ENCODE results near the gene BAHCC1.

Gene BAHCC1

GRCh38 chr17:81402981-81403467 lies 7.8 kb downstream of the BAHCC1 start:
- no peak for DNase-seq (ENCODE audit: insufficient read length)
- FAIRE-seq: no peak
- TF ChIP-seq POLR2A (IDR thresholded peaks at IDR 0.05; ENCODE audit: low read depth, low read length): no peak
- no peak for TF ChIP-seq POLR2AphosphoS5 (IDR thresholded peaks at IDR 0.05; ENCODE audit: low read depth, low read length)
- no peak for TF ChIP-seq TAF1 (IDR thresholded peaks at IDR 0.05; ENCODE audit: borderline replicate concordance, low read depth, low read length)

GRCh38 chr17:81403671-81404534 lies 8.6 kb downstream of the BAHCC1 start:
- TF ChIP-seq POLR2AphosphoS5 (IDR thresholded peaks at IDR 0.05; ENCODE audit: low read depth, low read length) (no peak), POLR2A (IDR thresholded peaks at IDR 0.05; ENCODE audit: low read depth, low read length) (no peak), TAF1 (IDR thresholded peaks at IDR 0.05; ENCODE audit: borderline replicate concordance, low read depth, low read length) (no peak)
- DNase-seq (ENCODE audit: insufficient read length) (no peak), FAIRE-seq (no peak)

GRCh38 chr17:81404558-81405165 lies 9.4 kb downstream of the BAHCC1 start:
- no peak for DNase-seq (ENCODE audit: insufficient read length)
- no peak for FAIRE-seq
- TF ChIP-seq POLR2AphosphoS5 (IDR thresholded peaks at IDR 0.05; ENCODE audit: low read depth, low read length): no peak
- no peak for TF ChIP-seq POLR2A (IDR thresholded peaks at IDR 0.05; ENCODE audit: low read depth, low read length)
- TF ChIP-seq TAF1 (IDR thresholded peaks at IDR 0.05; ENCODE audit: borderline replicate concordance, low read depth, low read length): no peak

- FAIRE-seq (no peak), DNase-seq (ENCODE audit: insufficient read length) (no peak)
- no peak for TF ChIP-seq POLR2AphosphoS5 (IDR thresholded peaks at IDR 0.05; ENCODE audit: low read depth, low read length)
Measured at GRCh38 chr17:81405411-81405872, 10.2 kb downstream of the BAHCC1 start.

- DNase-seq (ENCODE audit: insufficient read length): no peak
Measured at GRCh38 chr17:81406117-81406953, 11.1 kb downstream of the BAHCC1 start.

GRCh38 chr17:81408049-81408448 lies 12.8 kb downstream of the BAHCC1 start:
- DNase-seq (ENCODE audit: insufficient read length) (no peak), FAIRE-seq (no peak)
- TF ChIP-seq TAF1 (IDR thresholded peaks at IDR 0.05; ENCODE audit: borderline replicate concordance, low read depth, low read length): no peak

More at GRCh38 chr17:81406117-81406953, 11.1 kb downstream of the BAHCC1 start:
- TF ChIP-seq TAF1 (IDR thresholded peaks at IDR 0.05; ENCODE audit: borderline replicate concordance, low read depth, low read length) (no peak), POLR2A (IDR thresholded peaks at IDR 0.05; ENCODE audit: low read depth, low read length) (no peak), POLR2AphosphoS5 (IDR thresholded peaks at IDR 0.05; ENCODE audit: low read depth, low read length) (no peak)
- FAIRE-seq: no peak

GRCh38 chr17:81409190-81409935 lies 14.1 kb downstream of the BAHCC1 start:
- no peak for FAIRE-seq
- no peak for DNase-seq (ENCODE audit: insufficient read length)
- TF ChIP-seq POLR2A (IDR thresholded peaks at IDR 0.05; ENCODE audit: low read depth, low read length): no peak
- no peak for TF ChIP-seq TAF1 (IDR thresholded peaks at IDR 0.05; ENCODE audit: borderline replicate concordance, low read depth, low read length)
- TF ChIP-seq POLR2AphosphoS5 (IDR thresholded peaks at IDR 0.05; ENCODE audit: low read depth, low read length): no peak

GRCh38 chr17:81410852-81411251 lies 15.6 kb downstream of the BAHCC1 start:
- no peak for TF ChIP-seq TAF1 (IDR thresholded peaks at IDR 0.05; ENCODE audit: borderline replicate concordance, low read depth, low read length)
- TF ChIP-seq POLR2A (IDR thresholded peaks at IDR 0.05; ENCODE audit: low read depth, low read length): no peak
- DNase-seq (ENCODE audit: insufficient read length): no peak
- no peak for FAIRE-seq

GRCh38 chr17:81411305-81411704 lies 16.0 kb downstream of the BAHCC1 start:
- TF ChIP-seq POLR2A (IDR thresholded peaks at IDR 0.05; ENCODE audit: low read depth, low read length) (no peak), TAF1 (IDR thresholded peaks at IDR 0.05; ENCODE audit: borderline replicate concordance, low read depth, low read length) (no peak), POLR2AphosphoS5 (IDR thresholded peaks at IDR 0.05; ENCODE audit: low read depth, low read length) (no peak)
- DNase-seq (ENCODE audit: insufficient read length) (no peak), FAIRE-seq (no peak)

- no peak for TF ChIP-seq POLR2A (IDR thresholded peaks at IDR 0.05; ENCODE audit: low read depth, low read length)
- DNase-seq (ENCODE audit: insufficient read length): peak; percentile 73
- FAIRE-seq: peak; percentile 76
Measured at GRCh38 chr17:81412490-81413093, 17.3 kb downstream of the BAHCC1 start.

All from GM12892 (cell line).